ENCODE data around the gene TRAF3IP3.
"Not testable (repeated sequence)": the region's sequence is repeated elsewhere in the genome, so short reads cannot be mapped to it uniquely, and the experiment has no call there.

TRAF3IP3 gene

DNA sequence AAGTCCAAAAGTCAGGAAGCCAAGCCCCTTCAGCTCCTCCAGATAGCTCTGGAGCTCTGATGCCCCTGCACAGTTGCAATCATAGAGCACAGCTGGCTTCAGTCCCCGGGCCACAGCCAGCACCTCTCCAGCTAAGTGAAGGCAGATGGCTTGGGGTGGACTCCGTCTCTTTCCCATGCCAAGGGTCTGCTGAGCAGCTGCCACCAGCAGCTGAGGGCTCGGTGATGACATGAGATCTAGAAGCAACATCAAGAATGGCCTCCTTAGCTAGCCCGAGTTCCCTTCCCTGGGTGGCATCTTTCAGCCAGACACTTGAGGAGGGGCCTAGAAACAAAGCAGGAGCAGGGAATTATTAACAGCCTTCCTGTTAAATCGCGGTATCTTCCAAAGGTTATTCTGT is 27.5 kb downstream of the TRAF3IP3 start:
- Histone ChIP-seq H3K9me3 (ENCODE audit: control insufficient read depth, insufficient read depth, low read length) (no peaks in the 10 kb centered on the region), H3K27ac (ENCODE audit: low read depth, low read length) (no peak overlapping the region), H3K27me3 (ENCODE audit: control insufficient read depth, insufficient read depth, low read length) (no peaks in the 10 kb centered on the region), H3K9ac (ENCODE audit: low read depth, low read length) (0 out of 2 replicates have a peak overlapping the region, but pooled peaks have one; percentile 82), H3K4me3 (ENCODE audit: low read depth, low read length) (peak overlapping the region; percentile 96), H3K4me1 (ENCODE audit: control insufficient read depth, insufficient read depth, low read length) (peaks cover 4% of the 10 kb centered on the region), H3K36me3 (ENCODE audit: control insufficient read depth, insufficient read depth, low read length) (peaks cover 7% of the 10 kb centered on the region)

DNA sequence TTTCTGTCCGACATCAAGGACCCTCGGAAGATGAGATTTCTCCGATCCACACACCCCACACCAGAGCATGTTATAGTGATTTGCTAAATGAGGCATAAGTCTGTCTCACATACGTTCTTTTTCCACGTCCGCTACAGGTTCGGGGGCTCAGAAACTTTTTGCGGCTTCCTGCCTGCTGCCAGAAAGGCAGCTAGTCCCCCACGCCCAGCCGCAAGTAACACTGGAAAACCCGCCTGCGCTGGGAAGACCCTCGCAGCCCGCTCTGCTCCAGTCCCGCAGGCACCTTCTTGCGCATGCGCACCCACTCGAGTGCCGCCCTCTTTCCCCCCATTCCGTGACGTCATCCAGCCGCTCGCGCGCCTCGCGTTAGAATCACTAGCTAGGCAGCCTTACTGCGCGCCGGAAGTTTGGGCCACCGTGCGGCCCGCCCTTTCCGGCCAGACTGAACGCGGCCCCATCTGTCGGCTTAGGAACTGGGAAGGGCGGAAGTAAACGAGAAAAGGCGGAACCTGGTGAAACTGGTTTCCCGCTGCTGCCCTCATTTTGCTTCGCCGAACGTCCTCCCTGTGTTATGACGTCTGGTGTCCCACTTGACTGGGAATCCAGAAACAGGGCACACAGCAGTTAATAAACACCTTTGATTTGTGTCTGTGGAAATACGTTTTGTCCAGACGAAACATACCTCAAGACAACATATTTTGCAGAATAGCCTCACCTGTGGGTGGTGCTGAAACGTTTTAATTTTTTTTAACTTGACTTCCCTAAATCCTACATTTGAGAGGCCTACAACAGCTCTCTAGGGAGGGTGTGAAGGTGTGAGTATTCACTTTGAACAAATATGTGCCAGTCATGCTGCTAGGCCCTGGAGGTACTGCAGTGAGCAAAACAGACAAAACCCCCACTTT is 28.7 kb downstream of the TRAF3IP3 start, which contains the start of gene C1orf74:
C1orf74 (minus strand) TSS at position 295 of the 905 bp plus-strand sequence. CDS start 925 bp downstream, outside the sequence.
- peaks cover 18% of the 10 kb centered on the region for H3K36me3 ChIP-seq (ENCODE audit: control insufficient read depth, insufficient read depth, low read length)
- H3K27me3 ChIP-seq (ENCODE audit: control insufficient read depth, insufficient read depth, low read length) = no peaks in the 10 kb centered on the region
- H3K9me3 ChIP-seq (ENCODE audit: control insufficient read depth, insufficient read depth, low read length) = no peaks in the 10 kb centered on the region
- peak within 1 kb of the TSS; percentile 96 for H3K4me3 ChIP-seq (ENCODE audit: low read depth, low read length)
- H3K9ac ChIP-seq (ENCODE audit: low read depth, low read length) = peak within 1 kb of the TSS; percentile 82
- H3K4me1 ChIP-seq (ENCODE audit: control insufficient read depth, insufficient read depth, low read length) = peaks cover 4% of the 10 kb centered on the region
- peak within 1 kb of the TSS; percentile 76 for H3K27ac ChIP-seq (ENCODE audit: low read depth, low read length)

GRCh38 chr1:209785592-209785991 is 29.7 kb downstream of the TRAF3IP3 start:
- Histone ChIP-seq H3K9ac (ENCODE audit: low read depth, low read length) (no peak overlapping the region), H3K36me3 (ENCODE audit: control insufficient read depth, insufficient read depth, low read length) (peaks cover 29% of the 10 kb centered on the region), H3K27me3 (ENCODE audit: control insufficient read depth, insufficient read depth, low read length) (no peaks in the 10 kb centered on the region), H3K4me3 (ENCODE audit: low read depth, low read length) (no peak overlapping the region), H3K27ac (ENCODE audit: low read depth, low read length) (no peak overlapping the region), H3K4me1 (ENCODE audit: control insufficient read depth, insufficient read depth, low read length) (peaks cover 4% of the 10 kb centered on the region), H3K9me3 (ENCODE audit: control insufficient read depth, insufficient read depth, low read length) (no peaks in the 10 kb centered on the region)

- Histone ChIP-seq H3K4me1 (ENCODE audit: control insufficient read depth, insufficient read depth, low read length) (peaks cover 4% of the 10 kb centered on the region), H3K36me3 (ENCODE audit: control insufficient read depth, insufficient read depth, low read length) (peaks cover 34% of the 10 kb centered on the region), H3K27ac (ENCODE audit: low read depth, low read length) (no peak overlapping the region), H3K9me3 (ENCODE audit: control insufficient read depth, insufficient read depth, low read length) (no peaks in the 10 kb centered on the region), H3K9ac (ENCODE audit: low read depth, low read length) (no peak overlapping the region), H3K27me3 (ENCODE audit: control insufficient read depth, insufficient read depth, low read length) (no peaks in the 10 kb centered on the region), H3K4me3 (ENCODE audit: low read depth, low read length) (no peak overlapping the region)
Observed at GRCh38 chr1:209786146-209786545, 30.3 kb downstream of the TRAF3IP3 start.

DNA sequence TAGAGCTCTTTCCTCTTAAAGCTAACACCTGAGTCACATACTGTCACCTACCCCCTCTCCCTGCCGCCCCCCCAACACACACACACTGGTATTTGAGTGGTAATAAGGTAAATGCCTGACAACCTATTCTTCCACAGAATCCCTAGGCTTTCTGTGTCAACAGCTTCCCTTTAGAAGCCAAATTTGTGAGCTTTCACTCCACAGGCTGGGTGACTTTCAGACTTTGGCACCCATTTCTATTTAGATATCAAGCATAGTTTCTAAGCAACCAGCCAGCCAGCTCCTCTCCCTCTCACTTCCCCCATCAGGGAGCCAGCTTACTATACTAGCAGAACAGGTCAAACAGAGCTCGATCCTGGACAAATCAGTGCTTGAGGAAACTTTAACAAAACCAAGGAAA is 31.7 kb downstream of the TRAF3IP3 start:
- H3K4me1 ChIP-seq (ENCODE audit: control insufficient read depth, insufficient read depth, low read length) = peaks cover 4% of the 10 kb centered on the region
- peaks cover 42% of the 10 kb centered on the region for H3K36me3 ChIP-seq (ENCODE audit: control insufficient read depth, insufficient read depth, low read length)
- no peak overlapping the region for H3K4me3 ChIP-seq (ENCODE audit: low read depth, low read length)
- no peaks in the 10 kb centered on the region for H3K27me3 ChIP-seq (ENCODE audit: control insufficient read depth, insufficient read depth, low read length)
- no peak overlapping the region for H3K27ac ChIP-seq (ENCODE audit: low read depth, low read length)
- no peaks in the 10 kb centered on the region for H3K9me3 ChIP-seq (ENCODE audit: control insufficient read depth, insufficient read depth, low read length)
- no peak overlapping the region for H3K9ac ChIP-seq (ENCODE audit: low read depth, low read length)

DNA sequence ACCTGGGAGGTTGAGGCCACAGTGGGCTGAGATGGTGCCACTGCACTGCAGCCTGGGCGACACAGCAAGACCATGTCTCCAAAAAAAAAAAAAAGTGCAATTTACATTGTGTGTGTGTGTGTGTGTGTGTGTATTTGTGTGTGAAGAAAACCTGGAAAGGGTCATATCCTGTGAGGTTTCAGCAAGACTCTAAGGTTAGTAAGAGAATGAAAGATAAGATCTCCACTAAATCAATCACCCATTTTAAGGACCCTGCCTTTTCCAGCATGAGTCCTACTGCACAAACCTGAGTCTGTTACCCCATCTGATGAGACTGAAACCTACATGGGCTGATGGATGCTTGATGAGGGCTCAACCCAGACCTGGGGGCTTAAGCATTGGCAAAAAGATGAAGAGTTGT is 33.4 kb downstream of the TRAF3IP3 start:
- H3K27ac ChIP-seq (ENCODE audit: low read depth, low read length) = no peak overlapping the region
- no peak overlapping the region for H3K9ac ChIP-seq (ENCODE audit: low read depth, low read length)
- H3K27me3 ChIP-seq (ENCODE audit: control insufficient read depth, insufficient read depth, low read length) = no peaks in the 10 kb centered on the region
- H3K4me3 ChIP-seq (ENCODE audit: low read depth, low read length) = no peak overlapping the region
- H3K4me1 ChIP-seq (ENCODE audit: control insufficient read depth, insufficient read depth, low read length) = peaks cover 4% of the 10 kb centered on the region
- no peaks in the 10 kb centered on the region for H3K9me3 ChIP-seq (ENCODE audit: control insufficient read depth, insufficient read depth, low read length)
- H3K36me3 ChIP-seq (ENCODE audit: control insufficient read depth, insufficient read depth, low read length) = peaks cover 44% of the 10 kb centered on the region

GRCh38 chr1:209790286-209791193 is 34.7 kb downstream of the TRAF3IP3 start:
- no peaks in the 10 kb centered on the region for H3K4me1 ChIP-seq (ENCODE audit: control insufficient read depth, insufficient read depth, low read length)
- no peaks in the 10 kb centered on the region for H3K9me3 ChIP-seq (ENCODE audit: control insufficient read depth, insufficient read depth, low read length)
- no peak overlapping the region for H3K4me3 ChIP-seq (ENCODE audit: low read depth, low read length)
- H3K27ac ChIP-seq (ENCODE audit: low read depth, low read length) = no peak overlapping the region
- H3K27me3 ChIP-seq (ENCODE audit: control insufficient read depth, insufficient read depth, low read length) = no peaks in the 10 kb centered on the region
- no peak overlapping the region for H3K9ac ChIP-seq (ENCODE audit: low read depth, low read length)
- H3K36me3 ChIP-seq (ENCODE audit: control insufficient read depth, insufficient read depth, low read length) = peaks cover 53% of the 10 kb centered on the region

GRCh38 chr1:209791920-209792319 is 36.1 kb downstream of the TRAF3IP3 start:
- Histone ChIP-seq H3K9me3 (ENCODE audit: control insufficient read depth, insufficient read depth, low read length) (no peaks in the 10 kb centered on the region), H3K36me3 (ENCODE audit: control insufficient read depth, insufficient read depth, low read length) (peaks cover 53% of the 10 kb centered on the region), H3K4me3 (ENCODE audit: low read depth, low read length) (no peak overlapping the region), H3K9ac (ENCODE audit: low read depth, low read length) (no peak overlapping the region), H3K27ac (ENCODE audit: low read depth, low read length) (no peak overlapping the region), H3K27me3 (ENCODE audit: control insufficient read depth, insufficient read depth, low read length) (no peaks in the 10 kb centered on the region), H3K4me1 (ENCODE audit: control insufficient read depth, insufficient read depth, low read length) (no peaks in the 10 kb centered on the region)

GRCh38 chr1:209793711-209794110 is 37.9 kb downstream of the TRAF3IP3 start:
- H3K4me1 ChIP-seq (ENCODE audit: control insufficient read depth, insufficient read depth, low read length); H3K27ac ChIP-seq (ENCODE audit: low read depth, low read length); H3K9ac ChIP-seq (ENCODE audit: low read depth, low read length); H3K27me3 ChIP-seq (ENCODE audit: control insufficient read depth, insufficient read depth, low read length); H3K9me3 ChIP-seq (ENCODE audit: control insufficient read depth, insufficient read depth, low read length); H3K4me3 ChIP-seq (ENCODE audit: low read depth, low read length): not testable (repeated sequence)
- H3K36me3 ChIP-seq (ENCODE audit: control insufficient read depth, insufficient read depth, low read length) = peaks cover 48% of the 10 kb centered on the region

GRCh38 chr1:209797978-209798639 is 42.3 kb downstream of the TRAF3IP3 start:
- no peaks in the 10 kb centered on the region for H3K9me3 ChIP-seq (ENCODE audit: control insufficient read depth, insufficient read depth, low read length)
- H3K36me3 ChIP-seq (ENCODE audit: control insufficient read depth, insufficient read depth, low read length) = peaks cover 19% of the 10 kb centered on the region
- no peak overlapping the region for H3K27ac ChIP-seq (ENCODE audit: low read depth, low read length)
- H3K4me3 ChIP-seq (ENCODE audit: low read depth, low read length) = no peak overlapping the region
- H3K27me3 ChIP-seq (ENCODE audit: control insufficient read depth, insufficient read depth, low read length) = no peaks in the 10 kb centered on the region
- no peak overlapping the region for H3K9ac ChIP-seq (ENCODE audit: low read depth, low read length)
- no peaks in the 10 kb centered on the region for H3K4me1 ChIP-seq (ENCODE audit: control insufficient read depth, insufficient read depth, low read length)

All from HUES48 (cell line).